WERI-Rb-1 (cell line): ENCODE results near the gene SLC43A1.

ENCODE experiments used
- DNase-seq: peaks from one replicate; pipeline ENCODE4 v3.0.0-alpha.2; 2020
- H3K27ac ChIP-seq: fragments of 250-450 bp; sonication (Bioruptor Pico); 2 replicates; pipeline ENCODE4 v1.5.1; 2020; ENCODE audit warnings: mild to moderate bottlenecking, moderate library complexity
- H3K27me3 ChIP-seq: fragments of 250-450 bp; sonication (Bioruptor Pico); 2 replicates; pipeline ENCODE4 v1.5.1; 2021; ENCODE audit warnings: mild to moderate bottlenecking, low read depth, moderate library complexity; ENCODE audit not compliant: insufficient read depth, severe bottlenecking
- H3K36me3 ChIP-seq: fragments of 250-450 bp; sonication (Bioruptor Pico); 2 replicates; pipeline ENCODE4 v1.5.1; 2020; ENCODE audit warnings: mild to moderate bottlenecking, moderate library complexity
- H3K4me3 ChIP-seq: 2 replicates; pipeline ENCODE4 v1.5.1; 2011; ENCODE audit warnings: low read depth, mild to moderate bottlenecking, control low read depth, low read length
- H3K9me3 ChIP-seq: fragments of 250-450 bp; sonication (Bioruptor Pico); 2 replicates; pipeline ENCODE4 v1.5.1; 2021; ENCODE audit warnings: mild to moderate bottlenecking, moderate library complexity; ENCODE audit not compliant: severe bottlenecking
- TF ChIP-seq, protein P1 (sequence below): IDR thresholded peaks from 2 replicates; pipeline ENCODE4 v1.5.1; 2011; ENCODE audit warnings: low read depth, mild to moderate bottlenecking, control low read depth, inconsistent platforms, low read length

The SLC43A1 gene

GRCh38 chr11:57513452-57513795, 2.1 kb downstream of the SLC43A1 start:
- Histone ChIP-seq H3K36me3 (no peaks in the 10 kb centered on the region), H3K27me3 (peaks cover 20% of the 10 kb centered on the region), H3K4me3 (no peak overlapping the region), H3K27ac (no peak overlapping the region), H3K9me3 (no peaks in the 10 kb centered on the region)
- DNase-seq: no peak
- TF ChIP-seq, protein P1, sequence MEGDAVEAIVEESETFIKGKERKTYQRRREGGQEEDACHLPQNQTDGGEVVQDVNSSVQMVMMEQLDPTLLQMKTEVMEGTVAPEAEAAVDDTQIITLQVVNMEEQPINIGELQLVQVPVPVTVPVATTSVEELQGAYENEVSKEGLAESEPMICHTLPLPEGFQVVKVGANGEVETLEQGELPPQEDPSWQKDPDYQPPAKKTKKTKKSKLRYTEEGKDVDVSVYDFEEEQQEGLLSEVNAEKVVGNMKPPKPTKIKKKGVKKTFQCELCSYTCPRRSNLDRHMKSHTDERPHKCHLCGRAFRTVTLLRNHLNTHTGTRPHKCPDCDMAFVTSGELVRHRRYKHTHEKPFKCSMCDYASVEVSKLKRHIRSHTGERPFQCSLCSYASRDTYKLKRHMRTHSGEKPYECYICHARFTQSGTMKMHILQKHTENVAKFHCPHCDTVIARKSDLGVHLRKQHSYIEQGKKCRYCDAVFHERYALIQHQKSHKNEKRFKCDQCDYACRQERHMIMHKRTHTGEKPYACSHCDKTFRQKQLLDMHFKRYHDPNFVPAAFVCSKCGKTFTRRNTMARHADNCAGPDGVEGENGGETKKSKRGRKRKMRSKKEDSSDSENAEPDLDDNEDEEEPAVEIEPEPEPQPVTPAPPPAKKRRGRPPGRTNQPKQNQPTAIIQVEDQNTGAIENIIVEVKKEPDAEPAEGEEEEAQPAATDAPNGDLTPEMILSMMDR: no peak

DNA sequence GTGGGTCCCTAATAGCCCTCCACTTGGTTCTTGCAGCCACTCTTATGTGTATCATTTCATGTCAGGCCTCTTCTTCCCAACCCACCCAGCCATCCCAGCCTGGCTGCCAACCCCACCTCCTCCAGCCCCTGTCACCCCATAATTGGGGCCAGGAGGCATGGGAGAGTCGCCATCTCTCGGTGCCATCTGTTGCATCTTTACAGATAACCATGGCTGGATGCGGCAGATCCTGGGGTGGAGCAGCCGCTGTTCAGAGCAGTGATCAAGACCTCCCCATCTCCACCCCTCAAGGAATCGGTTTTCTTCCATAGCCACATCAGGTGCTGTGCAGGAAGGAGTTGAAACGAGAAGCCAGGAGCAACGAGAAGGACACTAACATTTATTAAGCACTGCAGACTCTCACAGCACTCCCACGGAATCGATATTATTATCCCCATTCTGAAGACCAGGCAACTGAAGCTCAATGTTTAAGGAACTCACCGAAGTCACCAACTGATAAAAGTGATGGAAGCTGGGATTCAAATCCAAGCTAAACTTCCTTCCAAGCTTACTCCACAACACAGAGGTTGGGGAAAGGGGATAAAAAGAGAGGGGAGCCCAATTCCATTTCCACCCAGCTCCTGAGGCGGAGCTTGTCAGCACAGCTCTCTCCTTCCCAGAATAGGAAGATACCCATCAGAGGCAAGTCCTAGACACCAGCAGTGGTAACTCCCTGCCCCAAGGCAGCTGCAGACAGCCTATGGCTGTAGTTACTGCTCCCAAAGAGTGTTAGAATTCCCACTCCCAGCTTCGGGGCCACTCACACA, 2.7 kb downstream of the SLC43A1 start:
- Histone ChIP-seq H3K27me3 (peaks cover 20% of the 10 kb centered on the region), H3K4me3 (no peak overlapping the region), H3K9me3 (no peaks in the 10 kb centered on the region), H3K36me3 (no peaks in the 10 kb centered on the region), H3K27ac (no peak overlapping the region)
- DNase-seq: no peak
- TF ChIP-seq, protein P1: no peak

DNA sequence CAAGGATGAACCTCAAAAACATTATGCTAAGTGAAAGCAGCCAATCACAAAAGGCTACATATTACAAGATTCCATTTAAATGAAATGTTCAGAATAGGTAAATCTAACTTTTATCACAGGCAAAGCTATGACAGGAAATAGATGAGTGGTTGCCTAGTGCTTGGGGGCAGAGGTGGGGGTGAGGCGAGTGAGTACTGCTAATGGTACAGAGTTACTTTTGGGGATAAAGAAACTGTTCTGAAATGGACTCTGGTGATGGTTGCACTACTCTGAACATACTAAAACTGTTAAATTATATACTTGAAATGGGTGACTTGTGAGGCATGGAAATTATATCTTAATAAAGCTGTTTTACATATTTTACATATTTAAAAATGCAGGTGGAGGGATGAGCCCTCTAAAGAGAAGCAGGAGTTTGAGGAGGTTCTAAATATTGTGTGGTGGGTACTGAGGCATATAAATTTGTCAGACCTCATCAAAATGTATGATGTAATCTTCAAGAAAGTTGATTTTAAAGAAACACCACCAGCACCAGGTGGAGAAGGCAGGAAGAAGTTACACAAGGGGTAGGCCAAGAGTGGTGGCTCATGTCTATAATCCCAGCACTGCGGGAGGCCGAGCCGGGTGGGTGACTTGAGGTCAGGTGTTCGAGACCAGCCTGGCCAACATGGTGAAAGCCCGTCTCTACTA, 3.6 kb downstream of the SLC43A1 start:
- Histone ChIP-seq H3K27ac (no peak overlapping the region), H3K36me3 (no peaks in the 10 kb centered on the region), H3K4me3 (no peak overlapping the region), H3K9me3 (no peaks in the 10 kb centered on the region), H3K27me3 (peaks cover 20% of the 10 kb centered on the region)
- TF ChIP-seq, protein P1: no peak
- no peak for DNase-seq

DNA sequence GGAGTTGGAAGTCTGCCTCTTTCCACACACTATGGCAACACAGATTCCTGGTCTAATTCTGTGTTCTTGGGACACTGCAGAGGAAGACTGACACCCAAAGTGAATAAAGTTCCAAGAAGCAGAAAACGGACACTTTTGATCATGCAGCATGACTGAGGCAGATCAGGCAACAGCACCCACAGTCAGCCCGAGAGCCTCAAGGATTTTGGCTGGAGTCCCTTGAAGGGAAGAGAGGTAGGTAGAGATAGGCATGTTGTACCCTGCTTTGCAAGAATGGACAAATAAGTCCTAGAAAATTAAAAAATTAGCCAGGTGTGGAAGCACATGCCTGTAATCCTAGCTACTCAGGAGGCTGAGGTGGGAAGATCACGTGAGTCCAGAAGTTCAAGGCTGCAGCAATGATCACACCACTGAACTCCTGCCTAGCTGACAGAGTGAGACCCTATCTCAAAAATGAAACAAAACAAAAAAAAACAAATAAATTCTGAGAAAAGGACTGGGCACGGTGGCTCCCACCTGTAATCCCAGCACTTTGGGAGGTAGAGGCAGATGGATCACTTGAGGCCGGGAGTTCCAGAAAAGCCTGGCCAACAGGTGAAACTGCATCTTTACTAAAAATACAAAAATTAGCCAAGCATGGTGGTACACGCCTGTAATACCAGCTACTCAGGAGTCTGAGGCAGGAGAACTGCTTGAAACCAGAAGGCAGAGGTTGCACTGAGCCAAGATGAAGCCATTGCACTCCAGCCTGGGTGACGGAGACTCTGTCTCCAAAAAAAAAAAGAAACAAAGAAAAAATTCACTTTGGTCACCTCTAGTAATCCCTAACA, 6.9 kb downstream of the SLC43A1 start:
- Histone ChIP-seq H3K36me3 (no peaks in the 10 kb centered on the region), H3K4me3 (no peak overlapping the region), H3K27me3 (no peaks in the 10 kb centered on the region), H3K27ac (no peak overlapping the region), H3K9me3 (no peaks in the 10 kb centered on the region)
- TF ChIP-seq, protein P1: no peak
- DNase-seq: no peak

DNA sequence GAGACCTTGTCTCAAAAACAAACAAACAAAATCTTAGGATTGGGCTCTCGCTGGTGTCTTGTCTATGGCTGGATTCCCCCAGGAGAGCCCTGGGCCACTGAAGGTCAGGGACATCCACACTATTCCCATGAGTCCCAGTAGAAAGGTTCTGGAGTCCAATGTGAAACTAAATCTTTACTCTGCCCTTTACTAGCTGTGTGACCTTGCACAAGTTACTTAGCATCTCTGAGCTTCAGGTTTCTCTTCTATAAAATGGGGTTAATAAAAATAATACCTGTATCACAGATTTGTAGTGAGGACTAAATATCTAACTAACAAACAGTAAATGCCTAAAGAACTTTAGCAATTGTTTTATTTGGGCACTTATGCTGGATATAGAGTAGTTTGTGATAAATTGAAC, 9.0 kb downstream of the SLC43A1 start:
- Histone ChIP-seq H3K36me3 (no peaks in the 10 kb centered on the region), H3K27ac (no peak overlapping the region), H3K4me3 (no peak overlapping the region), H3K9me3 (no peaks in the 10 kb centered on the region), H3K27me3 (no peaks in the 10 kb centered on the region)
- DNase-seq: no peak
- TF ChIP-seq, protein P1: no peak
